SIG-M5 (cell line): ENCODE data around the gene LBX2.
"Not testable (repeated sequence)": the region's sequence is repeated elsewhere in the genome, so short reads cannot be mapped to it uniquely, and the experiment has no call there.

ENCODE experiments used
- DNase-seq: peaks from one replicate; lab custom pipeline; 2025; lab: John Stamatoyannopoulos, UW

The LBX2 gene

GRCh38 chr2:74503506-74504475 lies 4.4 kb upstream of the LBX2 start:
- DNase-seq = no peak

GRCh38 chr2:74502720-74503505 lies 3.5 kb upstream of the LBX2 start:
- no peak for DNase-seq

- no peak for DNase-seq
Measured at GRCh38 chr2:74502147-74502719, 2.8 kb upstream of the LBX2 start.

- no peak for DNase-seq
Measured at GRCh38 chr2:74501335-74502071, 2.1 kb upstream of the LBX2 start.

DNA sequence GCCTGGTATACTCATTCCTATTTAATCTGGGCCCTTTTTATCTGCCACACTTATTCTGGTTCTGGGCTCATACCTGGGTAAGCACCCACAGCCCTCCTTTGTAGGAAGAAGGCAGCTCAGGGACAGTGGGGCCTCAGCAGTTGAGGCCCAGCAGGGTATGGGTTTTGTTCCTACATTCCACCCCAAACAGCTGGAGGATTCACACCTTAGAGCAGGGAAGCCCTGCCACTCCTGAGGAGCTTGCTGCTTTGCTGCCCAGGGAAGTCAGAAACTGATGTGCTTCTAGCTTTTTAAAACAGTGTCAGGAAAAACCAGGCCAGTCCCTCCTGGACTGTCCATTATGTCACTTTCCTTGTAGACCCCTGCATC lies 1.2 kb upstream of the LBX2 start:
- DNase-seq = no peak

GRCh38 chr2:74499940-74500577 lies 656 bp upstream of the LBX2 start:
- DNase-seq = no peak

DNA sequence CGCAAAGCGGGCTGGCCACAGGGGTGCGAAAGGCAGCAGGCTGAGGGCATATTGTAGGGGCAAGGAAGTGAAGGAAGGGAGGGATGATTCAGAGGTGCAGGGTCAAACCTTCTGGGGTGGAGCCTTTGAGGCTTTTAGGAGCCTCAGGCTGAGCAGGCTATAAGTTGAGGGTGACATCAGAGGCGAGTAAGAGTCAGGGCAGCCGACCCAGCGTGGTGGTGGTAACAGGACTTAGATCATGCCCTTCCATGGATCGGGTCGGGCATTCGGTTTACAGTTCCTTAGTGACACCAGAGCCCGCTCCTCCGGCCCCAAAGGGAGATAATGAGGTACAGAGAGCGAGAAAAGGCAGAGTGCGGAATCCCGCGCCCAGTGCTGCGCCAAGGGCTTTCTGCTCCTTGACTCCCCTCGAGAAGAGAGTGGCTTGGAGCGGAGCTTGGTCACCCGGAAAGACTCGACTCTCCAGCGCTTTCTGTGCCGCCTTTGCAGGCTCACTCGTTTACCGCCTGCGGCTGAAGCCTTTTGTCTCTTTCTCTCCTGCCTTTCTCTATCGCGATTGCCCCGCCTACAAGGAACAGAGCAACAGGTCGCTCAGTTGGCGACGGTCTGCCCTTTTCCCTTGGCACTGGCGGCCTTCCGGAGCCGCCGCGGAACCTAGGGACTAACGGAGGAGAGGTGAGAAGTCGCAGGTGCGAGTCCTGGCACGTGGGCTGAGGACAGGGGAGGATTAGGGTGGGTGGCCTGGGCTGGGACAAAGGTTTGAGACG lies 720 bp downstream of the LBX2 start:
- DNase-seq = no peak

- no peak for DNase-seq
Measured at GRCh38 chr2:74497777-74498499, 1.5 kb downstream of the LBX2 start.

- no peak for DNase-seq
Measured at GRCh38 chr2:74496997-74497776, 2.2 kb downstream of the LBX2 start.

- no peak for DNase-seq
Measured at GRCh38 chr2:74495440-74495839, 4.0 kb downstream of the LBX2 start.

DNA sequence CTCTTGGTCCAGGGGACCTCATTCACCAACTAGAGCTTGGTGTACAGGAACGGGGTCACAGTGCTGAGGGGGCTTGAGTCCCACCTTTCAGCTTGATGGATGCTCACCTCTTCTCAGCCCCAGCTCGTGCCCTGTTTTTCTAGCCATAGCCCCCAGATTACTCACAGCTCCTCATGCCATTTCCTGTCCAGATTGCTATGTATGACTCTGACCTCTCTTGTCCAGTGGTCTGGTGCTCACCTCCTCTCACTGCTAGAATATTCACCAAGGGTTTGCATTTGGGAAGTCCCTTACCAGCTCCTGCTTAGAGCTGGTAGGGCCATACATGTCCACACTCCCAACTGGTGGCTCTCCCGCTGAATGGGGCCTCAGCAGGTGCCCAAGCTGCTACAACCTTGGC lies 5.9 kb downstream of the LBX2 start:
- no peak for DNase-seq

GRCh38 chr2:74491648-74492544 lies 7.5 kb downstream of the LBX2 start:
- DNase-seq = no peak

DNA sequence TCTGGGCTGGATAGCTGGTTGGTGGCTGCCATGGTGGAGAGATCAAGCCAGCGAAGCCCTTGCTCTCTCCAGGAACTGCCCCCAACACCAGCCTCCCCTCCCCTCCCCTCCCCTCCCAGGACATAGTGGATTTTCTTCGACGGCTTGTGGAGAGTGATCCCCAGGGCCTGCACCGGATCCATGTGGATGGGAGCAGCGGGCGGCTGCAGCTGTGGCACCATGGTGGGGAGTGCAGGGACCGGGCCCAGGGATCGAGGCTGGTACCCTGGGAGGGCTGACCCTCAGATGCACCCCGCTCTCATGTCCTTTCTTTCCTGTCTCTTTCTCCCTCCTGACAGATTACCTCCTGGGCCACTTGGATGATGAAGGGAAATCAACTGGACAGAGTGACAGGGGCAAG lies 9.5 kb downstream of the LBX2 start:
- no peak for DNase-seq

- DNase-seq = no peak
Measured at GRCh38 chr2:74488643-74489481, 10.5 kb downstream of the LBX2 start.

GRCh38 chr2:74486141-74486540 lies 13.3 kb downstream of the LBX2 start:
- no peak for DNase-seq

- not testable (repeated sequence) for DNase-seq
Measured at GRCh38 chr2:74483675-74484164, 15.7 kb downstream of the LBX2 start.
